Medulla oblongata (tissue), 1 donor: ENCODE data around the gene GLB1L2.
"Not testable (repeated sequence)": the region's sequence is repeated elsewhere in the genome, so short reads cannot be mapped to it uniquely, and the experiment has no call there.

Experiments
- DNase-seq: peaks from one replicate; pipeline ENCODE4 v3.0.0-alpha.2; 2015; ENCODE audit errors: extremely low spot score

GLB1L2 gene

GRCh38 chr11:134328433-134328832 is 3.4 kb upstream of the GLB1L2 start:
- DNase-seq = no peak

GRCh38 chr11:134330611-134331353 is 1.0 kb upstream of the GLB1L2 start:
- no peak for DNase-seq

GRCh38 chr11:134332189-134332631 is 422 bp downstream of the GLB1L2 start:
- DNase-seq = no peak

GRCh38 chr11:134332782-134333181 is 994 bp downstream of the GLB1L2 start:
- no peak for DNase-seq

- no peak for DNase-seq
Observed at GRCh38 chr11:134333312-134333711, 1.5 kb downstream of the GLB1L2 start.

GRCh38 chr11:134333946-134334345 is 2.2 kb downstream of the GLB1L2 start:
- no peak for DNase-seq

GRCh38 chr11:134334796-134335571 is 3.2 kb downstream of the GLB1L2 start:
- DNase-seq = no peak

GRCh38 chr11:134337051-134337450 is 5.3 kb downstream of the GLB1L2 start:
- DNase-seq = no peak

- DNase-seq = no peak
Observed at GRCh38 chr11:134338068-134338467, 6.3 kb downstream of the GLB1L2 start.

GRCh38 chr11:134338654-134339053 is 6.9 kb downstream of the GLB1L2 start:
- DNase-seq = no peak

GRCh38 chr11:134339756-134340155 is 8.0 kb downstream of the GLB1L2 start:
- DNase-seq = no peak

GRCh38 chr11:134340354-134340964 is 8.7 kb downstream of the GLB1L2 start:
- DNase-seq = no peak

- no peak for DNase-seq
Observed at GRCh38 chr11:134341805-134342571, 10.2 kb downstream of the GLB1L2 start.

- DNase-seq = no peak
Observed at GRCh38 chr11:134342572-134343340, 11.0 kb downstream of the GLB1L2 start.

- DNase-seq = no peak
Observed at GRCh38 chr11:134343646-134344045, 11.9 kb downstream of the GLB1L2 start.

GRCh38 chr11:134344497-134345236 is 12.9 kb downstream of the GLB1L2 start:
- not testable (repeated sequence) for DNase-seq

GRCh38 chr11:134345237-134345550 is 13.4 kb downstream of the GLB1L2 start:
- no peak for DNase-seq

- no peak for DNase-seq
Observed at GRCh38 chr11:134346101-134346975, 14.6 kb downstream of the GLB1L2 start.

- DNase-seq = no peak
Observed at GRCh38 chr11:134346976-134347350, 15.2 kb downstream of the GLB1L2 start.

GRCh38 chr11:134347441-134347840 is 15.7 kb downstream of the GLB1L2 start:
- no peak for DNase-seq
